ENCODE measurements around the gene NUP35.

NUP35 gene

DNA sequence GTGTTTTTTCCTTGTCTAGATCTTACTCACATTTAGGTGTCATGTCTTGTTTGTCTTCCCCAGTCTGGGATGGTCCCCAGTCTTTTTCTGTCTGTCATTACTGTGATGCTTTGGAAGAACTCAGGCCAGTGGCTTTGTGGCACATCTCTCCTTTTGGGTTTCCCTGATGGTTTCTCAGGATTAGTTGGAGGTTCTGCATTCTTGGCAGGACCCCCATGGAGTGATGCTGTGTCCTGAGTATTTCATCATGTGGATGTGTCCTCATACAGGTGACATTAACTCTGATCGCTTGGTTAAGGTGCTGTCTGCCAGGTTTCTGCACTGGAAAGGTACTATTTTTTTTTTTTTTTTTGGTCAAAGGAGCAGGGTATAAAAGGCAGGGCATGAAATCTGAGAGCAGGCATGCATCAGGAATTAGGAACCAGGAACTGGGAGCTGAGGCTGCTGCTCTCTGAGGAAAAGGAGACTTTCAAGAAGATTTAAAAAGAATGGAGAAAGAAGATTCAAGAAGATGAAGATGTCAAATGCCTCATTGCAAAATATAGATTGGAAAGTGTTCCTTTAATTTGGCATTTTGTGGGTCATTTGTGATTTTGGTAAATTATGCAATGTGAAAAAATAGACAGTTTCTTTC lies 85.3 kb downstream of the NUP35 start:
- no peak for DNase-seq (ENCODE audit: low spot score)
